NCI-H510A treated with DMSO at 0.1 percent for 48 hours (cell line): ENCODE data around the gene RPN2.

ENCODE experiments used
- DNase-seq: peaks from one replicate; lab custom pipeline; 2025; lab: John Stamatoyannopoulos, UW

Gene RPN2

GRCh38 chr20:37185686-37186085, 6.6 kb downstream of the RPN2 start:
- DNase-seq = no peak

DNA sequence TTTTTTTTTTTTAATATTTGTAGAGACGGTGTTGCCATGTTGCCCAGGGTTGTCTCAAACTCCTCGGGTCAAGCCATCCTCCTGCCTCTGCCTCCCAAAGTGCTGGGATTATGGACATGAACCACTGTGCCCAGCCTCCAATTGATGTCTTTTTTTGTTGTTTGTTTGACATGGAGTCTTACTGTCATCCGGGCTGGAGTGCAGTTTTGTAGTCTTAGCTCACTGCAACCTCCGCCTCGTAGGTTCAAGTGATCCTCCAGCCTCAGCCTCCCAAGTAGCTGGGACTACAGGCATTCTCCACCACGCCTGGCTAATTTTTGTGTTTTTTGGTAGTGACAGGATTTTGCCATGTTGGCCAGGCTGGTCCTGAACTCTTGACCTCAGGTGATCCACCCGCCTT, 9.7 kb downstream of the RPN2 start:
- no peak for DNase-seq

- DNase-seq = no peak
These were observed 10.4 kb downstream of the RPN2 start for GRCh38 chr20:37189416-37190016.

GRCh38 chr20:37190354-37191112, 11.4 kb downstream of the RPN2 start:
- DNase-seq = no peak

DNA sequence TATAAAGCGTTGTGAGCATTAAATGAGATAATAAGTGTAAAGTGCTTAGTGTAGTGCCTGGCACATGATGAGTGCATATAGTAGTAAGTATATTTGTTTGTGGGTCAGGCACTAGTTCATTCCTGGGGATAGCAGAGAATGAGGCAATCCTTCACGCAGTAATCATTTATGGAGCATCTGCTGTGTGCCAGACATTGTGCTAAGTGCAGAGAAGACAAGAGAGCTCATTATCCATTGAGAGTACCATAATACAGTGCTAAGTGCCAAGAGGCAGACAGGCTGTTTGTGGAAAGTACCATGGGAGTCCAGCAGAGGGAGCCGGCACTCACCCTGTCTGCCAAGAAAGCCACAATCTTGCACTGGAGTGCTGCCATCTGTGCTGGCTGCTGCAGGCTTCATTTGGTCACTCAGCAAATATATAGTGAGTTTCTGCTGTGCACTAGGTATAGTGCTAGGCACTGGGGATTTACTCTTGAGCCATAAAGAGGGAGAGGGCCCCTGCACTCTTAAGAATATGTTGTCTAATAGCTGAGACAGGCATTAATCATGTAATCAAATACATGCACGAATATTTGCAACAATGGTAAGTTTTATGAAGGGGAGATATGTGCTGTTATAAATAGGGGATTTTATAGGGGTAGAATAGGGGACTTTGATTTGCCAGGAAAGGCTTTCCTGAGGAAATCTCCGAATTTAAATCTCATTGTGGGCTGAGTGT, 13.2 kb downstream of the RPN2 start:
- DNase-seq = peak; percentile 84

GRCh38 chr20:37193226-37193625, 14.1 kb downstream of the RPN2 start:
- DNase-seq = no peak

- no peak for DNase-seq
These were observed 14.7 kb downstream of the RPN2 start for GRCh38 chr20:37193821-37194220.

GRCh38 chr20:37194621-37195417, 15.7 kb downstream of the RPN2 start:
- no peak for DNase-seq

- no peak for DNase-seq
These were observed 20.0 kb downstream of the RPN2 start for GRCh38 chr20:37198932-37199660.

GRCh38 chr20:37200376-37200775, 21.2 kb downstream of the RPN2 start:
- DNase-seq = no peak

- no peak for DNase-seq
These were observed 22.0 kb downstream of the RPN2 start for GRCh38 chr20:37200926-37201826.

- DNase-seq = no peak
These were observed 22.7 kb downstream of the RPN2 start for GRCh38 chr20:37201827-37202162.

DNA sequence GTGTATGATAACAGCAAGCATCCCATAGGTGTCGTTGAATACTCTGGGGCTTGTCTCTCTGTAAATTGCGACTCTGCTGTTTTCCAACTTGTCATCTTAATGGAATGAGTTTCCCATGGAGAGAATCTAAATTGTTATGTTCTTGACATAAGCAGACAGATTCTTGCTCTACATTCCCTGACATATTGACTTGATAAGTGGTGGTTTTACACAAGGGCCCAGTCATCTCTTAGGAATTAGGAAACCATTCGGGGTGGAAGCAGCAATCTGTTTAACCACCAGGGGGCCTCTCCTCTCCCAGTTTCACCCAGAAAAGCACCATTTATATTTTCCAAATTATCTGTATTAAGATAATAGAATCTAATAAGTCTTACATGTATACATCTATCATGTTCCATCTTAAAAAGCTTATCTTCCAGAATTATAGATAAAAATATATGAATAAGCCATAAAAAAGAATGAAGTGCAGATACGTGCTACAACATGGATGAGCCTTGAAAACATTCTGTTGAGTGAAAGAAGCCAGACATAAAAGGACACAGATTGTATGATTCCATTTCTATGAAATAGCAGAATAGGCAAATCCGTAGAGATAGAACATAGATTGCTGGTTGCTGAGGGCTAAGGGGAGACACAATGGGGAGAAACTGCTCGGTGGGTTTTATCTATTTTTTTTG, 23.3 kb downstream of the RPN2 start:
- peak; percentile 24 for DNase-seq

- no peak for DNase-seq
These were observed 24.9 kb downstream of the RPN2 start for GRCh38 chr20:37204056-37204455.

DNA sequence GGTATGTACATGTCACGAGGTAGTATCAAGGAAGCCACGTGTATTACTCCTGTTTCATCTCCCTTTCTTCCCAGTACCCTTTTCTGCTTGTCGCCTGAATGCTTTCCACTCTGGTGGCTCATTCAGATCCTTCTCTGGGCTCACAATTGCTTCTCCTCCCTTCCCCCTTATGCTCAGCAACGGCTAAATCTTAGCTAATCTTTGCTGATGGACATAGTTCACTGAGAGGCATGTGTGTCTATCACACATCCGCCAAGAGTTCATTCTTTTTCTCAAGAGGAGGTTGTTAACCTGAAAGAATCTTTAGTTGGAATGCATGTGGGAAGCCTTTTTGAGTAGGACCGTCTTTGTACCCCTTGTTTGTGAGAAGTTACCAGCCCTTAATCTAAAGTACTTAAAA, 26.0 kb downstream of the RPN2 start:
- DNase-seq = no peak

GRCh38 chr20:37205794-37206193, 26.7 kb downstream of the RPN2 start:
- no peak for DNase-seq

DNA sequence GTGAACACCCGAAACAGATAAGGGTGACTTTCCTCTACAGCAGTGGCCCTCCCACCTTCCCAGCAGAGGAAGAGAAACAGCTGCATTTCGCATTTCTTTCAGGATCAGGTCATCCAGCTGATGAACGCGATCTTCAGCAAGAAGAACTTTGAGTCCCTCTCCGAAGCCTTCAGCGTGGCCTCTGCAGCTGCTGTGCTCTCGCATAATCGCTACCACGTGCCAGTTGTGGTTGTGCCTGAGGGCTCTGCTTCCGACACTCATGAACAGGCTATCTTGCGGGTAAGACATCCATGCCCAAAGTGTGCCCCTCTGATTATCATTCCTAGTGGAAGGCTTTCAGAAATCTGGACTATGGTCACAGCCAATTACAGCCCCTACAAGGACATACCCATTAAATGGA, 28.0 kb downstream of the RPN2 start:
- no peak for DNase-seq

DNA sequence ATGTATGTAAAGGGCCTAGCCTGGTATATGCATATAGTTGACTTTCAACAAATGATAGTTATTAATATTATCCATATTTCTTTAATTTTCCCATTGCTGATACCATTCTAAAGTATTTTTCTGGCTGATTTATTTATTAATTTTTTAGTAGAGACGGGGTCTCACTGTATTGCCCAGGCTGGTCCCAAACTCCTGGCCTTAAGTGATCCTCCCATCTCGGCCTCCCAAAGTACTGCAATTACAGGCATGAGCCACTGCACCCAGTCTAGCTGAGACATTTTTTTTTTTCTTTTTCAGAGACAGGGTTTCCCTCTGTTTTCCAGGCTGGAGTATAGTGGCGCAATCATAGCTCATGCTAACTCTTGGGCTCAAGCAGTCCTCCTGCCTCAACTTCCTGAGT, 30.1 kb downstream of the RPN2 start:
- no peak for DNase-seq

- DNase-seq = no peak
These were observed 30.7 kb downstream of the RPN2 start for GRCh38 chr20:37209661-37210314.

DNA sequence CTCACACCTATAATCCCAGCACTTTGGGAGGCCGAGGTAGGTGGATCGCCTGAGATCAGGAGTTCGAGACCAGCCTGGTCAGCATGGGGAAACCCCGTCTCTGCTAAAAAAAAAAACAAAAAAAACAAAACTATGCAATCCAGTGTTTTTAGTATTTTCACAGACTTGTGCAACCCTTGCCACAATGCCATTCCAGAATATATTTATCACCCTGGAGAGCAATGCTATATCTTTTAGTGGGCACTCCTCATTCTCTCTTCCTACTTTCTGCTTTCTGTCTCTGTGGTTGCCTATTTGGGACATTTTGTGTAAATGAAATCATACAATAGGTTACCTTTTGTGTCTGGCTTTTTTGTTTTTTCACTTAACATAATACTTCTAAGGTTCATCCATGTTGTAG, 39.3 kb downstream of the RPN2 start:
- no peak for DNase-seq
